Neuronal stem cell (in vitro differentiated cells): ENCODE measurements around the gene ACAD8.
A peak's percentile ranks its signal among the peaks of the same experiment; 100 is the strongest.

Experiments used
- DNase-seq: peaks from one replicate; pipeline ENCODE4 v3.0.0-alpha.2; 2013; ENCODE audit warnings: low spot score
- H2AFZ ChIP-seq: one replicate; pipeline ENCODE4 v1.6.1; 2013; ENCODE audit warnings: mild to moderate bottlenecking, low read length, inconsistent platforms
- H2AK5ac ChIP-seq: 2 replicates; pipeline ENCODE4 v1.6.1; 2013; ENCODE audit warnings: low read depth, mild to moderate bottlenecking, inconsistent platforms, low read length, moderate library complexity, mixed read lengths
- H2BK120ac ChIP-seq: 2 replicates; pipeline ENCODE4 v1.6.1; 2013; ENCODE audit warnings: low read depth, mild to moderate bottlenecking, inconsistent platforms, low read length, moderate library complexity, mixed read lengths
- H2BK12ac ChIP-seq: one replicate; pipeline ENCODE4 v1.6.1; 2013; ENCODE audit warnings: low read length, inconsistent platforms
- H2BK15ac ChIP-seq: 2 replicates; pipeline ENCODE4 v1.6.1; 2013; ENCODE audit warnings: mild to moderate bottlenecking, low read length, inconsistent platforms, mixed read lengths
- H2BK5ac ChIP-seq: one replicate; pipeline ENCODE4 v1.6.1; 2013; ENCODE audit warnings: inconsistent platforms, mild to moderate bottlenecking, low read length, moderate library complexity
- H3K14ac ChIP-seq: one replicate; pipeline ENCODE4 v1.6.1; 2013; ENCODE audit warnings: low read length, inconsistent platforms
- H3K18ac ChIP-seq: 2 replicates; pipeline ENCODE4 v1.6.1; 2013; ENCODE audit warnings: low read length, inconsistent platforms
- H3K23ac ChIP-seq: 2 replicates; pipeline ENCODE4 v1.6.1; 2013; ENCODE audit warnings: low read depth, mild to moderate bottlenecking, mixed read lengths, low read length, inconsistent platforms; ENCODE audit not compliant: poor library complexity
- H3K27ac ChIP-seq: replicated peaks from 3 replicates; pipeline ENCODE4 v1.5.1; 2013; ENCODE audit warnings: low read length, inconsistent platforms
- H3K27me3 ChIP-seq, 3 experiments: 2 replicates each; pipeline ENCODE4 v1.6.1; 2013; ENCODE audit warnings: low read length in 3 of 3, mild to moderate bottlenecking in 2 of 3, inconsistent platforms in 1 of 3, low read depth in 1 of 3, mixed read lengths in 1 of 3, moderate library complexity in 1 of 3; ENCODE audit not compliant: control insufficient read depth in 3 of 3, insufficient read depth in 3 of 3
- H3K36me3 ChIP-seq, 2 donors: replicated peaks in 1 of 2; 2 replicates each; pipeline ENCODE4 v1.6.1; 2013; ENCODE audit warnings: low read length in 2 of 2; ENCODE audit not compliant: control insufficient read depth in 2 of 2, insufficient read depth in 2 of 2
- H3K4ac ChIP-seq: 2 replicates; pipeline ENCODE4 v1.6.1; 2013; ENCODE audit warnings: inconsistent platforms, mild to moderate bottlenecking, low read length, moderate library complexity
- H3K4me1 ChIP-seq, 2 donors: 1 replicate in 1 of 2; 2 replicates in 1 of 2; pipeline ENCODE4 v1.6.1; 2013; ENCODE audit warnings: low read length in 2 of 2, low read depth in 1 of 2; ENCODE audit not compliant: control insufficient read depth in 2 of 2, insufficient read depth in 1 of 2
- H3K4me2 ChIP-seq: one replicate; pipeline ENCODE4 v1.6.1; 2013; ENCODE audit warnings: mild to moderate bottlenecking, low read length, inconsistent platforms; ENCODE audit not compliant: insufficient read depth, poor library complexity, severe bottlenecking
- H3K4me3 ChIP-seq, 2 donors: 2 replicates each; pipeline ENCODE4 v1.5.1; 2013; ENCODE audit warnings: low read length in 2 of 2, mild to moderate bottlenecking in 2 of 2, inconsistent platforms in 1 of 2, moderate library complexity in 1 of 2
- H3K79me1 ChIP-seq: one replicate; pipeline ENCODE4 v1.6.1; 2013; ENCODE audit warnings: low read depth, mild to moderate bottlenecking, inconsistent platforms, low read length, moderate library complexity
- H3K9ac ChIP-seq: one replicate; pipeline ENCODE4 v1.6.1; 2013; ENCODE audit warnings: mild to moderate bottlenecking, low read depth, low read length, inconsistent platforms; ENCODE audit not compliant: poor library complexity
- H3K9me3 ChIP-seq, 2 donors: replicated peaks in 1 of 2; 2 replicates each; pipeline versions ENCODE3 to v1.6.1; 2013; ENCODE audit warnings: low read length in 2 of 2, mild to moderate bottlenecking in 2 of 2, inconsistent platforms in 1 of 2, low read depth in 1 of 2, mixed read lengths in 1 of 2, moderate library complexity in 1 of 2; ENCODE audit not compliant: control insufficient read depth in 2 of 2, insufficient read depth in 1 of 2
- H4K8ac ChIP-seq: one replicate; pipeline ENCODE4 v1.6.1; 2013; ENCODE audit warnings: low read depth, mild to moderate bottlenecking, inconsistent platforms, low read length, moderate library complexity
- H4K91ac ChIP-seq: one replicate; pipeline ENCODE4 v1.6.1; 2013; ENCODE audit warnings: low read length, low read depth, mild to moderate bottlenecking, inconsistent platforms; ENCODE audit not compliant: poor library complexity
- WGBS, 2 donors: extraction: QIAGEN DNeasy Blood & Tissue Kit; methylation state at CpG; one replicate each; pipeline ENCODE4 v1.1.7; 2013; ENCODE audit warnings: missing lambda C conversion rate in 2 of 2, mixed read lengths in 1 of 2; ENCODE audit not compliant: insufficient read length in 2 of 2, insufficient replicate concordance in 1 of 2; ENCODE audit errors: extremely low coverage in 2 of 2; 5-methylcytosine and 5-hydroxymethylcytosine counted together

The ACAD8 gene

DNA sequence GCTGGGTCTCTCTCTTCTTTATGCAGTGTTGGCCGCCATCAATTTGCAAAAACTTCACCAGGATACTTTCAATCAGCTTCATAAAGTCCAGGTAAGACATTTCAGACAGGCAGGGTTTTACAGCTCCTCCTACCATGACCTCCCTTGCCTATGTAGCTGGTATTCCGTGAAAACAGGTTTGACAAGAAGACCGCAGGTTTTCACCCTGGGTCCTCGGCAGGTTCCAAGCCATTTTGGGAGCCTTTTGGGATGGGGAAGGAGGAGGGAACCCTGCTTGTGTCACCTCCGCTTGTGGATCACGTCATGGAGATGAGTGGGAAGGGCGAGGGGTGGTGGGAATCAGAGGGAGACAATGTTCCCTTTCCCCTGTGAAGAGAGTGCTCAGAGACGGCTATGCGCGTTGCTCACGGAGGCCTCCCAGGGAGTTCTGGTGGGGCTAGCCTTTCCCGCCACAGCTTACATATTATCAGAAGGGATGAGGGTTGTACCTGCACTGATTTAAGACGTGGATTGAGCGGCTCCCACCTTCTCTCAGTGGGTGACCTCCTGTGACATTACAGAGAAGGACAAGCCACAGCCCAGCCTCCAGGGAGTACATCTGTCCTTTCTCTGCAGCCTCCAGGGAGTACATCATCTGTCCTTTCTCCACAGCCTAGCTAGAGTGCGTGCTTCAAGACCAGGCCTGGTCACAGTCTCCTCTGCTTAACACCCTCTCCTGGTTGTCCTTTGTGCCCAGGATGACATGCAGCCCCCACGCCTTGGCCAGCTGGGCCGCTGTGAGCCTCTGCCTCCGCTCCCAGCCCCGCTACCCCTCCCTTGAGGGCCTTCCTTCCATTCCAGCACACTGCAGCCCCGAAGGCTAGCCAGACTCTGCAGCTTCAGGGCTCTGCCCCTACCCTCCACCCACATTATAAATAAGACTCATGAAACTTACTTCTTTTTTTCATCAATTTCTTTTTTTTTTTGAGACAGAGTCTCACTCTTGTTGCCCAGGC, 40.0 kb downstream of the ACAD8 start:
- no CpG with 5 or more reads among the region's 20 CpGs for WGBS, 2 donors
- H2BK120ac ChIP-seq, result no peak overlapping the region
- H3K18ac ChIP-seq, result peak overlapping the region; percentile 48
- H3K4ac ChIP-seq, result no peak overlapping the region
- no peaks in the 10 kb centered on the region for H3K79me1 ChIP-seq
- peak overlapping the region; percentile 46 for H2AK5ac ChIP-seq
- no peak overlapping the region for H2BK12ac ChIP-seq
- H4K91ac ChIP-seq, result peak overlapping the region; percentile 72
- no peaks in the 10 kb centered on the region for H3K9me3 ChIP-seq
- H3K4me1 ChIP-seq, result no peaks in the 10 kb centered on the region
- H3K27me3 ChIP-seq, result peaks cover 0 to 28% (median 0%) of the 10 kb centered on the region in 3 experiments
- no peak overlapping the region for H2BK15ac ChIP-seq
- no peak overlapping the region for H3K4me3 ChIP-seq
- H3K23ac ChIP-seq, result peak overlapping the region; percentile 65
- DNase-seq, result no peak
- no peaks in the 10 kb centered on the region for H3K36me3 ChIP-seq
- no peak overlapping the region for H3K4me2 ChIP-seq
- no peak overlapping the region for H2BK5ac ChIP-seq
- no peak overlapping the region for H2AFZ ChIP-seq
- peak overlapping the region; percentile 70 for H3K9ac ChIP-seq
- peak overlapping the region; percentile 56 for H3K14ac ChIP-seq
- H3K27ac ChIP-seq, result no peak overlapping the region
- no peak overlapping the region for H4K8ac ChIP-seq

DNA sequence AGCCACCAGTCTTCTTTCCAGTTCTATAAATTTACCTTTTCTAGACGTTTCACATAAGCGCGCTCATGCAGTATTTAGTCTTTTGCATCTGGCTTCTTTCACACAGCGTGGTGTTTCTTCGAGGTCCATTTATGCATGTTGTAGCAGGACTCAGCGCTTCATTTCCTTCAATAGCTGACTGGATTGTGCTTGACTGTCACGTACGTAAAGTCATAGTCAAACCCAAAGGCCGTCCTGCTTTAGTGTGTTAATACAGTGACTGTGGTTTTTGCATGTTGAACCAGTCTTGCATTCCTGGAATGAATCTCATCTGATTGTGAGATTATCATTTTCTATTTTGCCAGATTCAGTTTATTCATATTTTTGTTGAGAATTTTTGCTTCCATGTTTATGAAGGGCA, 41.3 kb downstream of the ACAD8 start:
- no peak overlapping the region for H2BK12ac ChIP-seq
- H3K27me3 ChIP-seq, result peaks cover 0 to 35% (median 0%) of the 10 kb centered on the region in 3 experiments
- no peak overlapping the region for H3K27ac ChIP-seq
- no peak overlapping the region for H2BK5ac ChIP-seq
- no peaks in the 10 kb centered on the region for H3K9me3 ChIP-seq
- no peak overlapping the region for H3K18ac ChIP-seq
- no peaks in the 10 kb centered on the region for H3K79me1 ChIP-seq
- no CpG with 5 or more reads among the region's 9 CpGs for WGBS, 2 donors
- H3K4me1 ChIP-seq, result no peaks in the 10 kb centered on the region
- H2AK5ac ChIP-seq, result no peak overlapping the region
- no peak overlapping the region for H3K23ac ChIP-seq
- no peaks in the 10 kb centered on the region for H3K36me3 ChIP-seq
- no peak overlapping the region for H4K8ac ChIP-seq
- H4K91ac ChIP-seq, result no peak overlapping the region
- H3K4me3 ChIP-seq, result no peak overlapping the region
- H3K14ac ChIP-seq, result no peak overlapping the region
- H2BK15ac ChIP-seq, result no peak overlapping the region
- no peak for DNase-seq
- H3K4ac ChIP-seq, result no peak overlapping the region
- no peak overlapping the region for H2BK120ac ChIP-seq
- H2AFZ ChIP-seq, result no peak overlapping the region
- H3K9ac ChIP-seq, result no peak overlapping the region
- no peak overlapping the region for H3K4me2 ChIP-seq

DNA sequence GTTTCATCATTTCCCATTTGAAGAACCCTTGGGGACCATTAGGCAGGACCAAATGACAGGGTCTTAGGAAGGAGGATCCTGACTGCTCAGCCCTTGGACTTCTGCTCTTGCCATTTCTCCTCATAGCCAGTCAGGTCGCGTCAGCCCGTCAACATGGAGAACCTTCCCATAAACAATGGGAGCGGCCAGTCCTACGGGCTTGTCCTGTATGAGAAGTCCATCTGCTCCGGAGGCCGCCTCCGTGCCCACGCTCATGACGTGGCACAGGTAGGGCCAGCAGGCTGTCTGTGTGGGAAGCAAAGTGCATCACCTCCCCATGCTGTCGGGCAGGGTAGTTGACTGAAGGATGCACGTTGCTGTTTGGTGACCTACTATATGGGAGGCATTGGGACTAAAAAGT, 58.9 kb downstream of the ACAD8 start:
- no peaks in the 10 kb centered on the region for H3K79me1 ChIP-seq
- H2BK12ac ChIP-seq, result no peak overlapping the region
- peaks cover 0 to 2% of the 10 kb centered on the region in 2 donors for H3K9me3 ChIP-seq
- H3K27me3 ChIP-seq, result peaks cover 0 to 25% (median 0%) of the 10 kb centered on the region in 3 experiments
- H3K14ac ChIP-seq, result no peak overlapping the region
- H3K18ac ChIP-seq, result no peak overlapping the region
- H3K27ac ChIP-seq, result no peak overlapping the region
- no peaks in the 10 kb centered on the region for H3K36me3 ChIP-seq
- peak overlapping the region; percentile 11 for H3K23ac ChIP-seq
- no peak overlapping the region for H3K9ac ChIP-seq
- no peak overlapping the region for H3K4me2 ChIP-seq
- no peaks in the 10 kb centered on the region for H3K4me1 ChIP-seq
- no peak overlapping the region for H2BK5ac ChIP-seq
- no peak overlapping the region for H2AFZ ChIP-seq
- no peak overlapping the region for H2BK15ac ChIP-seq
- no CpG with 5 or more reads among the region's 12 CpGs for WGBS, 2 donors
- H2AK5ac ChIP-seq, result no peak overlapping the region
- no peak overlapping the region for H2BK120ac ChIP-seq
- DNase-seq, result no peak
- no peak overlapping the region for H3K4me3 ChIP-seq
- H4K8ac ChIP-seq, result no peak overlapping the region
- H3K4ac ChIP-seq, result no peak overlapping the region
- H4K91ac ChIP-seq, result no peak overlapping the region

DNA sequence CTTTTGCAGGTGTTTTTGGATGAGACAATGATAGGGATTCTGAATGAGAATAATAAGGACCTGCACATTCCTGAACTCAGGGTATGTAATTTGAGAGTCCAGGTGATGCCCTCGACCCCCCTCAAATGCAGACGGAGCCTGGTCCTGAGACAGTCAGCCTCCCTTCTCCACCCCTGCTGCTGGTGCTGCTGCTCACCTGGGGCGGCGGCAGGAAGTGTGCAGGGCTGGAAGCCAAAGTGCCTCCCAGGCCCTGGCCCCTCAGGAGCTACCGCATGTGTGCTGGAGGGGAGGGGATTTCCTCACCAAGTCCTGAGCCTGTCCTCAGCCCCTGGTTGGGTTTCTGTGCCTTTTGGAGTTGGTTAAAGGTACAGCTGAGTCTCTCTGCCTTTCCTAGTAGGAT, 59.4 kb downstream of the ACAD8 start:
- Histone ChIP-seq H2BK12ac (no peak overlapping the region), H3K4ac (peak overlapping the region; percentile 66), H2AFZ (no peak overlapping the region), H3K23ac (no peak overlapping the region), H3K27ac (no peak overlapping the region), H2BK15ac (no peak overlapping the region), H2BK5ac (no peak overlapping the region), H3K36me3 (no peaks in the 10 kb centered on the region), H3K27me3 (peaks cover 0 to 25% (median 0%) of the 10 kb centered on the region in 3 experiments), H3K79me1 (no peaks in the 10 kb centered on the region), H2BK120ac (no peak overlapping the region), H3K14ac (no peak overlapping the region), H3K9me3 (peaks cover 0 to 2% of the 10 kb centered on the region in 2 donors), H3K4me3 (no peak overlapping the region), H4K8ac (no peak overlapping the region), H3K4me2 (no peak overlapping the region), H3K9ac (no peak overlapping the region), H3K4me1 (no peaks in the 10 kb centered on the region), H4K91ac (no peak overlapping the region), H2AK5ac (no peak overlapping the region), H3K18ac (peak overlapping the region; percentile 58)
- no peak for DNase-seq
- WGBS, 2 donors, result no CpG with 5 or more reads among the region's 5 CpGs
